SIG-M5 treated with dmso at 0.1 percent for 504 hours (cell line): ENCODE measurements around the gene DNAH7.

Source experiments
- DNase-seq: peaks from one replicate; lab custom pipeline; 2025; ENCODE audit not compliant: unreplicated experiment; lab: John Stamatoyannopoulos, UW

DNAH7 gene

GRCh38 chr2:195815083-195815482 lies 253.6 kb downstream of the DNAH7 start:
- no peak for DNase-seq

- DNase-seq: no peak
Observed at GRCh38 chr2:195813421-195813820, 255.2 kb downstream of the DNAH7 start.

GRCh38 chr2:195810340-195811098 lies 258.1 kb downstream of the DNAH7 start:
- DNase-seq: no peak

- no peak for DNase-seq
Observed at GRCh38 chr2:195808189-195808588, 260.4 kb downstream of the DNAH7 start.

GRCh38 chr2:195805283-195805976 lies 263.2 kb downstream of the DNAH7 start:
- DNase-seq: no peak

- no peak for DNase-seq
Observed at GRCh38 chr2:195795879-195796278, 272.8 kb downstream of the DNAH7 start.

- DNase-seq: no peak
Observed at GRCh38 chr2:195793881-195794280, 274.8 kb downstream of the DNAH7 start.

- no peak for DNase-seq
Observed at GRCh38 chr2:195782156-195782555, 286.5 kb downstream of the DNAH7 start.

GRCh38 chr2:195779491-195779890 lies 289.1 kb downstream of the DNAH7 start:
- no peak for DNase-seq

GRCh38 chr2:195769975-195770374 lies 298.7 kb downstream of the DNAH7 start:
- DNase-seq: peak; percentile 29

- no peak for DNase-seq
Observed at GRCh38 chr2:195768431-195768830, 300.2 kb downstream of the DNAH7 start.

- DNase-seq: no peak
Observed at GRCh38 chr2:195766691-195767090, 301.9 kb downstream of the DNAH7 start.

GRCh38 chr2:195763866-195764265 lies 304.8 kb downstream of the DNAH7 start:
- DNase-seq: no peak

GRCh38 chr2:195759877-195760276 lies 308.8 kb downstream of the DNAH7 start:
- DNase-seq: no peak

- no peak for DNase-seq
Observed at GRCh38 chr2:195758846-195759245, 309.8 kb downstream of the DNAH7 start.

- no peak for DNase-seq
Observed at GRCh38 chr2:195756218-195756942, 312.3 kb downstream of the DNAH7 start.

- DNase-seq: no peak
Observed at GRCh38 chr2:195741191-195741590, 327.4 kb downstream of the DNAH7 start.

GRCh38 chr2:195737511-195738325 lies 330.9 kb downstream of the DNAH7 start:
- no peak for DNase-seq

- DNase-seq: no peak
Observed at GRCh38 chr2:195735347-195735746, 333.3 kb downstream of the DNAH7 start.

- DNase-seq: no peak
Observed at GRCh38 chr2:195734931-195735330, 333.7 kb downstream of the DNAH7 start.

- DNase-seq: no peak
Observed at GRCh38 chr2:195734395-195734794, 334.2 kb downstream of the DNAH7 start.
